OCI-LY1 (cell line): ENCODE data around the gene C4B.

ENCODE experiments used
- H2AFZ ChIP-seq: fragments of 200-600 bp; sonication (generic), shearing (Covaris generic); 2 replicates; pipeline ENCODE4 v1.6.0; 2014; ENCODE audit warnings: antibody characterized with exemption, mild to moderate bottlenecking, low read length
- H3F3A ChIP-seq: fragments of 200-600 bp; sonication (generic), shearing (Covaris generic); 2 replicates; pipeline ENCODE4 v1.6.0; 2014; ENCODE audit warnings: mild to moderate bottlenecking, antibody characterized with exemption, low read length, moderate library complexity; ENCODE audit not compliant: insufficient read depth
- H3K27ac ChIP-seq: fragments of 200-600 bp; sonication (generic); 2 replicates; pipeline ENCODE4 v1.5.1; 2014; ENCODE audit warnings: low read length, mixed run types, mild to moderate bottlenecking, low read depth; ENCODE audit not compliant: poor library complexity, severe bottlenecking
- H3K27me3 ChIP-seq: fragments of 200-600 bp; sonication (generic); 2 replicates; pipeline ENCODE4 v1.6.0; 2014; ENCODE audit warnings: antibody characterized with exemption, mild to moderate bottlenecking, low read length, moderate library complexity; ENCODE audit not compliant: insufficient read depth
- H3K36me3 ChIP-seq: fragments of 200-600 bp; sonication (generic); 2 replicates; pipeline ENCODE4 v1.6.1; 2014; ENCODE audit warnings: mild to moderate bottlenecking, antibody characterized with exemption, low read length, moderate library complexity, mixed read lengths; ENCODE audit not compliant: insufficient read depth
- H3K4me1 ChIP-seq: fragments of 200-600 bp; sonication (generic); 2 replicates; pipeline ENCODE4 v1.5.1; 2014; ENCODE audit warnings: mild to moderate bottlenecking, low read length, moderate library complexity; ENCODE audit not compliant: insufficient read depth, severe bottlenecking
- H3K4me2 ChIP-seq: fragments of 200-600 bp; sonication (generic), shearing (Covaris generic); 2 replicates; pipeline ENCODE4 v1.6.1; 2014; ENCODE audit warnings: low read length
- H3K4me3 ChIP-seq: fragments of 200-600 bp; sonication (generic); 2 replicates; pipeline ENCODE4 v1.5.1; 2014; ENCODE audit warnings: low read length, low read depth, mild to moderate bottlenecking, mixed read lengths; ENCODE audit not compliant: poor library complexity, severe bottlenecking
- H3K79me2 ChIP-seq: fragments of 200-600 bp; shearing (Covaris generic); 2 replicates; pipeline ENCODE4 v1.6.1; 2016; ENCODE audit warnings: mixed run types, low read length, mixed read lengths; ENCODE audit not compliant: insufficient read depth
- H3K9ac ChIP-seq: fragments of 200-600 bp; sonication (generic), shearing (Covaris generic); 2 replicates; pipeline ENCODE4 v1.6.1; 2014; ENCODE audit warnings: mild to moderate bottlenecking, low read length, mixed read lengths
- H3K9me2 ChIP-seq: fragments of 200-600 bp; sonication (generic), shearing (Covaris generic); 2 replicates; pipeline ENCODE4 v1.6.1; 2014; ENCODE audit warnings: low read depth, mild to moderate bottlenecking, low read length, mixed read lengths
- H3K9me3 ChIP-seq: fragments of 200-600 bp; shearing (Covaris generic); 2 replicates; pipeline ENCODE4 v1.6.1; 2014; ENCODE audit warnings: low read length, mixed read lengths
- H4K20me1 ChIP-seq: fragments of 200-600 bp; sonication (generic), shearing (Covaris generic); 2 replicates; pipeline ENCODE4 v1.6.0; 2016; ENCODE audit warnings: mild to moderate bottlenecking, low read length; ENCODE audit not compliant: insufficient read depth
- EZH2 ChIP-seq: fragments of 200-600 bp; sonication (generic), shearing (Covaris generic); IDR thresholded peaks from 2 replicates; pipeline ENCODE4 v1.8.0; 2017; ENCODE audit warnings: borderline replicate concordance, mixed run types, mild to moderate bottlenecking, antibody characterized with exemption, low read length, moderate library complexity, mixed read lengths
- TF ChIP-seq, protein P1 (sequence below): fragments of 200-600 bp; sonication (generic), shearing (Covaris generic); IDR thresholded peaks from 2 replicates; pipeline ENCODE4 v1.5.1; 2017; ENCODE audit warnings: mild to moderate bottlenecking, antibody characterized with exemption, low read length, moderate library complexity, mixed read lengths

C4B gene

GRCh38 chr6:31968791-31969711 lies 45.5 kb upstream of the C4B start:
- Histone ChIP-seq H3K79me2 (no peaks in the 10 kb centered on the region), H3K27me3 (no peaks in the 10 kb centered on the region), H4K20me1 (no peaks in the 10 kb centered on the region), H3K9ac (no peak overlapping the region), H3K27ac (no peak overlapping the region), H3K4me2 (no peak overlapping the region), H3F3A (no peaks in the 10 kb centered on the region), H3K4me1 (peaks cover 34% of the 10 kb centered on the region), H3K36me3 (peaks cover 64% of the 10 kb centered on the region), H3K9me2 (no peaks in the 10 kb centered on the region), H3K9me3 (no peaks in the 10 kb centered on the region), H2AFZ (no peak overlapping the region), H3K4me3 (no peak overlapping the region)
- TF ChIP-seq, protein P1, sequence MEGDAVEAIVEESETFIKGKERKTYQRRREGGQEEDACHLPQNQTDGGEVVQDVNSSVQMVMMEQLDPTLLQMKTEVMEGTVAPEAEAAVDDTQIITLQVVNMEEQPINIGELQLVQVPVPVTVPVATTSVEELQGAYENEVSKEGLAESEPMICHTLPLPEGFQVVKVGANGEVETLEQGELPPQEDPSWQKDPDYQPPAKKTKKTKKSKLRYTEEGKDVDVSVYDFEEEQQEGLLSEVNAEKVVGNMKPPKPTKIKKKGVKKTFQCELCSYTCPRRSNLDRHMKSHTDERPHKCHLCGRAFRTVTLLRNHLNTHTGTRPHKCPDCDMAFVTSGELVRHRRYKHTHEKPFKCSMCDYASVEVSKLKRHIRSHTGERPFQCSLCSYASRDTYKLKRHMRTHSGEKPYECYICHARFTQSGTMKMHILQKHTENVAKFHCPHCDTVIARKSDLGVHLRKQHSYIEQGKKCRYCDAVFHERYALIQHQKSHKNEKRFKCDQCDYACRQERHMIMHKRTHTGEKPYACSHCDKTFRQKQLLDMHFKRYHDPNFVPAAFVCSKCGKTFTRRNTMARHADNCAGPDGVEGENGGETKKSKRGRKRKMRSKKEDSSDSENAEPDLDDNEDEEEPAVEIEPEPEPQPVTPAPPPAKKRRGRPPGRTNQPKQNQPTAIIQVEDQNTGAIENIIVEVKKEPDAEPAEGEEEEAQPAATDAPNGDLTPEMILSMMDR, result no peak
- TF ChIP-seq EZH2, result no peak

GRCh38 chr6:31969712-31970603 lies 44.6 kb upstream of the C4B start:
- H3K27ac ChIP-seq, result peak overlapping the region; percentile 63
- peaks cover 34% of the 10 kb centered on the region for H3K4me1 ChIP-seq
- H3K4me2 ChIP-seq, result peak overlapping the region; percentile 98
- no peaks in the 10 kb centered on the region for H3K9me3 ChIP-seq
- 0 out of 2 replicates have a peak, but pooled peaks cover 5% of the 10 kb centered on the region for H3F3A ChIP-seq
- TF ChIP-seq, protein P1, result no peak
- H3K4me3 ChIP-seq, result peak overlapping the region; percentile 82
- no peaks in the 10 kb centered on the region for H3K79me2 ChIP-seq
- H3K9ac ChIP-seq, result peak overlapping the region; percentile 87
- H3K9me2 ChIP-seq, result no peaks in the 10 kb centered on the region
- H3K27me3 ChIP-seq, result no peaks in the 10 kb centered on the region
- peaks cover 55% of the 10 kb centered on the region for H3K36me3 ChIP-seq
- H4K20me1 ChIP-seq, result no peaks in the 10 kb centered on the region
- no peak overlapping the region for H2AFZ ChIP-seq

DNA sequence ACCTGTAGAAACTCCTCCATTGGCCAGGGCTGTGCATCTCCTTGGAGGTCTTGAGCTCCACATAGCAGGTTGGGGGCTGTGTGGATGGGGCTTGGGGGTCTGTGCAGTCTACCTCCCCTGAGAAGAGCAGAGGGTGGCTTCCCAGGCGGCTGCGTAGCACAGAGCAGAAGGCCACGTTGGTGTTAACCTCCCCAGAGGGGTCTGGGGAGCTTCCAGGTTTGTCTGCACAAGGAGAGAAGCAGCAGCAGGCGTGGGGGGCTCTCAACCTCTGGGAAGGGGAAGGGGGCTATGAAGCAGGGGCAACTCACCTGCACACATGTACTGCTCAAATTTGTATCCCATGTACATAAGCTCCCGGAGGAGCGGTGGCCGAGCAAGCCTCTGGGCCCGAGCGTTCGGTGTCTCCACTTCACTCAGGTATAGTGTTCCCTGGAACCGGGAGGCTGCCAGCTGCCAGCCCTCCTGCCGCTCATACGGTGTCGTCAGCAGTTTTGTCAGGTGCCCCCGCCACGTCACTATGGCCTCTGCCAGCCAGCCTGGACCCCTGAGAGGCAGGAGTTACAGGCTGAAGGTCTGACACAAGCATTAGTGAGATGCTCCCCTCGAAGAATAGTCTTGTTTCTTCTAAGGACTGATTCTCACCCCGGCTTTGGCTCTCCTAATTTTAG lies 43.9 kb upstream of the C4B start:
- no peaks in the 10 kb centered on the region for H3K79me2 ChIP-seq

More for the DNA sequence above, 43.9 kb upstream of the C4B start:
- Histone ChIP-seq H3K9me2 (no peaks in the 10 kb centered on the region), H3K4me1 (peaks cover 34% of the 10 kb centered on the region), H3K36me3 (peaks cover 49% of the 10 kb centered on the region), H3K27ac (peak overlapping the region; percentile 63), H3K27me3 (no peaks in the 10 kb centered on the region), H3K9ac (peak overlapping the region; percentile 87), H2AFZ (no peak overlapping the region), H3K9me3 (no peaks in the 10 kb centered on the region), H3K4me3 (peak overlapping the region; percentile 82), H4K20me1 (no peaks in the 10 kb centered on the region), H3K4me2 (peak overlapping the region; percentile 98), H3F3A (0 out of 2 replicates have a peak, but pooled peaks cover 5% of the 10 kb centered on the region)
- no peak for TF ChIP-seq EZH2
- TF ChIP-seq, protein P1, result no peak
